Esophagus muscularis mucosa (tissue), 4 donors: ENCODE data around the gene TMPRSS4. TPM values are rescaled to one million over a fixed set of nuclear protein-coding genes. Genes with fewer than 3 reads are reported as not detected.

Experiments used
- DNase-seq: peaks from one replicate; pipeline ENCODE4 v3.0.0-alpha.2; 2017; ENCODE audit errors: extremely low spot score
- H3K27ac ChIP-seq, 4 donors: fragments of 200-600 bp; sonication (generic); replicated peaks in 1 of 4; 1 replicate in 3 of 4; 2 replicates in 1 of 4; pipeline ENCODE4 v1.5.1; 2016 to 2019; ENCODE audit warnings: mild to moderate bottlenecking in 1 of 4
- H3K27me3 ChIP-seq, 4 donors: fragments of 200-600 bp; sonication (generic); one replicate each; pipeline versions ENCODE4 v1.5.1 to v1.6.0; 2016 to 2019
- H3K36me3 ChIP-seq, 4 donors: fragments of 200-600 bp; sonication (generic); one replicate each; pipeline ENCODE4 v1.5.1; 2016 to 2019
- H3K4me1 ChIP-seq, 4 donors: fragments of 200-600 bp; sonication (generic); one replicate each; pipeline ENCODE4 v1.5.1; 2016 to 2019
- H3K4me3 ChIP-seq, 4 donors: fragments of 200-600 bp; sonication (generic); 1 replicate in 2 of 4; 2 replicates in 2 of 4; pipeline ENCODE4 v1.5.1; 2016 to 2019; ENCODE audit warnings: mild to moderate bottlenecking in 4 of 4, moderate library complexity in 1 of 4
- H3K9me3 ChIP-seq, 4 donors: fragments of 200-600 bp; sonication (generic); 1 replicate in 3 of 4; 2 replicates in 1 of 4; pipeline ENCODE4 v1.5.1; 2016 to 2019
- CTCF ChIP-seq, 3 experiments: fragments of 200-600 bp in 2 of 3; fragments of 450-650 bp in 1 of 3; sonication (generic) in 2 of 3; IDR thresholded peaks; one replicate each; pipeline ENCODE4 v1.5.1; 2017 to 2019; ENCODE audit warnings: antibody characterized with exemption in 3 of 3, mild to moderate bottlenecking in 2 of 3, moderate library complexity in 1 of 3
- EP300 ChIP-seq: sonication (generic); formaldehyde crosslinking; IDR thresholded peaks from one replicate; pipeline ENCODE4 v1.6.1; 2017; ENCODE audit warnings: antibody characterized with exemption
- POLR2A ChIP-seq: fragments of 450-650 bp; IDR thresholded peaks from one replicate; pipeline ENCODE4 v1.6.1; 2017; ENCODE audit warnings: antibody characterized with exemption, moderate library complexity, mild to moderate bottlenecking, low read depth
- POLR2AphosphoS5 ChIP-seq, 2 donors: sonication (generic); formaldehyde crosslinking; IDR thresholded peaks; one replicate each; pipeline ENCODE4 v1.6.1; 2017; ENCODE audit warnings: antibody characterized with exemption in 2 of 2
- WGBS: methylation state at CpG from one replicate; pipeline ENCODE4 v1.1.5; 2018; 5-methylcytosine and 5-hydroxymethylcytosine counted together
- intact Hi-C: fragments of 100-400 bp; cut with DNase I; formaldehyde crosslinking; loops from one replicate; pipeline ENCODE4 v1.15.1; 2023
- total RNA-seq, 4 donors: library from RNA; depleted of rRNA; stranded (reverse); fragments of >200 nt; gene quantifications; one replicate each; pipeline versions ENCODE4 v1.1.0 to v1.2.1, GENCODE V29; 2016

TMPRSS4 gene
- total RNA-seq, 4 donors from 2014 or later: 0.17 to 0.33 (median 0.26) TPM; not detected in 1

- TF ChIP-seq POLR2A: no peak
- TF ChIP-seq POLR2AphosphoS5 (IDR thresholded peaks at IDR 0.05): peak in 1 of 2 donors; percentile 37
- no peak for TF ChIP-seq EP300
- TF ChIP-seq CTCF (IDR thresholded peaks at IDR 0.05): peak; percentile 89 to 93 (median 93)
- peak; percentile 94 for DNase-seq
- Histone ChIP-seq H3K4me1 (peaks cover 14 to 17% (median 16%) of the 10 kb centered on the region in 4 donors), H3K27ac (peak overlapping the region in 3 of 4 donors; percentile 44 to 63 (median 60)), H3K9me3 (no peaks in the 10 kb centered on the region), H3K4me3 (peak overlapping the region; percentile 55 to 84 (median 66)), H3K27me3 (peaks cover 0 to 41% (median 4%) of the 10 kb centered on the region in 4 donors), H3K36me3 (no peaks in the 10 kb centered on the region)
- under 1% methylated on average over 34 of the region's 78 CpGs for WGBS
- intact Hi-C loops: loop anchor here (2.0 to 5.0 kb wide), 3 partner anchors 25 to 342 kb away; no protein-coding TSS in a partner anchor
Observed at GRCh38 chr11:118145285-118146227, 68.7 kb downstream of the TMPRSS4 start.

- Histone ChIP-seq H3K36me3 (no peaks in the 10 kb centered on the region), H3K27me3 (peaks cover 0 to 32% (median 4%) of the 10 kb centered on the region in 4 donors), H3K4me1 (peaks cover 15 to 25% (median 20%) of the 10 kb centered on the region in 4 donors), H3K4me3 (no peak overlapping the region), H3K27ac (peak overlapping the region in 2 of 4 donors; percentile 44 to 63), H3K9me3 (no peaks in the 10 kb centered on the region)
- no peak for TF ChIP-seq EP300
- TF ChIP-seq CTCF (IDR thresholded peaks at IDR 0.05): no peak
- no peak for TF ChIP-seq POLR2A
- TF ChIP-seq POLR2AphosphoS5 (IDR thresholded peaks at IDR 0.05): no peak
- DNase-seq: no peak
- 88% methylated on average over 6 of the region's 6 CpGs for WGBS
- intact Hi-C loops: loop anchor here (5.0 kb wide), 1 partner anchor 341 kb away; no protein-coding TSS in a partner anchor
Observed at GRCh38 chr11:118146554-118146953, 69.7 kb downstream of the TMPRSS4 start.

GRCh38 chr11:118147502-118147901 lies 70.6 kb downstream of the TMPRSS4 start:
- peaks cover 19 to 35% (median 29%) of the 10 kb centered on the region in 4 donors for H3K4me1 ChIP-seq
- H3K27ac ChIP-seq: no peak overlapping the region
- 74% methylated on average over 3 of the region's 3 CpGs for whole genome bisulfite sequencing
- H3K36me3 ChIP-seq: no peaks in the 10 kb centered on the region
- no peak for TF ChIP-seq POLR2A
- TF ChIP-seq POLR2AphosphoS5 (IDR thresholded peaks at IDR 0.05): no peak
- no peak for TF ChIP-seq CTCF (IDR thresholded peaks at IDR 0.05)
- TF ChIP-seq EP300: no peak
- DNase-seq: no peak
- H3K9me3 ChIP-seq: no peaks in the 10 kb centered on the region
- peaks cover 0 to 29% (median 8%) of the 10 kb centered on the region in 4 donors for H3K27me3 ChIP-seq
- no peak overlapping the region for H3K4me3 ChIP-seq
- intact Hi-C loops: loop anchor here (5.0 kb wide), 1 partner anchor 340 kb away; no protein-coding TSS in a partner anchor

GRCh38 chr11:118148240-118148639 lies 71.4 kb downstream of the TMPRSS4 start:
- peaks cover 24 to 42% (median 36%) of the 10 kb centered on the region in 4 donors for H3K4me1 ChIP-seq
- H3K27ac ChIP-seq: no peak overlapping the region

More at GRCh38 chr11:118148240-118148639, 71.4 kb downstream of the TMPRSS4 start:
- no peak for DNase-seq
- Histone ChIP-seq H3K4me3 (no peak overlapping the region), H3K27me3 (peaks cover 0 to 31% (median 10%) of the 10 kb centered on the region in 4 donors), H3K36me3 (no peaks in the 10 kb centered on the region), H3K9me3 (no peaks in the 10 kb centered on the region)
- TF ChIP-seq EP300 (no peak), CTCF (IDR thresholded peaks at IDR 0.05) (no peak), POLR2A (no peak), POLR2AphosphoS5 (IDR thresholded peaks at IDR 0.05) (no peak)
- 86% methylated on average over 3 of the region's 8 CpGs for WGBS
- intact Hi-C loops: loop anchor here (5.0 kb wide), 1 partner anchor 339 kb away; no protein-coding TSS in a partner anchor
